HG03064 (cell line): ENCODE results near the gene DENND6B.

Source experiments
- ATAC-seq: cut with Tn5 transposase; IDR thresholded peaks from one replicate; pipeline ENCODE4 v1.9.1; 2021; ENCODE audit warnings: low read depth; ENCODE audit not compliant: unreplicated experiment

The DENND6B gene

GRCh38 chr22:50289942-50290630, 36.7 kb downstream of the DENND6B start:
- ATAC-seq, result no peak

GRCh38 chr22:50289151-50289941, 37.5 kb downstream of the DENND6B start:
- no peak for ATAC-seq

- no peak for ATAC-seq
Observed at GRCh38 chr22:50287731-50288130, 39.1 kb downstream of the DENND6B start.

GRCh38 chr22:50286701-50287318, 40.0 kb downstream of the DENND6B start:
- no peak for ATAC-seq

- no peak for ATAC-seq
Observed at GRCh38 chr22:50286275-50286674, 40.5 kb downstream of the DENND6B start.

GRCh38 chr22:50285568-50286229, 41.1 kb downstream of the DENND6B start:
- no peak for ATAC-seq

- no peak for ATAC-seq
Observed at GRCh38 chr22:50284479-50284878, 42.3 kb downstream of the DENND6B start.

GRCh38 chr22:50283821-50284220, 43.0 kb downstream of the DENND6B start:
- no peak for ATAC-seq

GRCh38 chr22:50282361-50283155, 44.3 kb downstream of the DENND6B start:
- ATAC-seq, result no peak

- ATAC-seq, result no peak
Observed at GRCh38 chr22:50281957-50282356, 44.9 kb downstream of the DENND6B start.

GRCh38 chr22:50281384-50281760, 45.4 kb downstream of the DENND6B start:
- ATAC-seq, result no peak

GRCh38 chr22:50280708-50281383, 46.0 kb downstream of the DENND6B start:
- no peak for ATAC-seq

GRCh38 chr22:50280022-50280707, 46.6 kb downstream of the DENND6B start:
- ATAC-seq, result no peak

GRCh38 chr22:50278956-50279619, 47.7 kb downstream of the DENND6B start:
- no peak for ATAC-seq

- no peak for ATAC-seq
Observed at GRCh38 chr22:50278461-50278860, 48.4 kb downstream of the DENND6B start.

GRCh38 chr22:50277761-50278160, 49.1 kb downstream of the DENND6B start:
- ATAC-seq, result no peak

GRCh38 chr22:50276143-50276542, 50.7 kb downstream of the DENND6B start:
- no peak for ATAC-seq

- ATAC-seq, result no peak
Observed at GRCh38 chr22:50275181-50276055, 51.4 kb downstream of the DENND6B start.
